Neural crest cell (in vitro differentiated cells): ENCODE data around the gene DHX8. TPM values are rescaled to one million over a fixed set of nuclear protein-coding genes. Genes with fewer than 3 reads are reported as not detected.

ENCODE experiments used
- DNase-seq: peaks from one replicate; pipeline ENCODE4 v3.0.0; 2021; ENCODE audit warnings: low read depth, mixed read lengths, low spot score
- H3K27ac Mint-ChIP-seq: one replicate; pipeline ENCODE4 v1.8.0; 2021; ENCODE audit warnings: mild to moderate bottlenecking, mixed read lengths; ENCODE audit not compliant: unreplicated experiment
- H3K27me3 Mint-ChIP-seq: 2 replicates; pipeline ENCODE4 v1.8.0; 2021; ENCODE audit warnings: low read depth, mild to moderate bottlenecking, mixed read lengths
- H3K36me3 Mint-ChIP-seq: 2 replicates; pipeline ENCODE4 v1.8.0; 2021; ENCODE audit warnings: low read depth, mild to moderate bottlenecking, mixed read lengths
- H3K4me1 Mint-ChIP-seq: 2 replicates; pipeline ENCODE4 v1.8.0; 2021; ENCODE audit warnings: mixed read lengths
- H3K4me3 Mint-ChIP-seq: one replicate; pipeline ENCODE4 v1.8.0; 2021; ENCODE audit warnings: mild to moderate bottlenecking, mixed read lengths
- H3K9me3 Mint-ChIP-seq: 2 replicates; pipeline ENCODE4 v1.8.0; 2021; ENCODE audit warnings: mixed read lengths
- CTCF ChIP-seq: fragments of 200-600 bp; sonication (generic); conservative IDR thresholded peaks from 2 replicates; pipeline ENCODE4 v1.5.0; 2021; ENCODE audit warnings: antibody characterized with exemption, mild to moderate bottlenecking
- total RNA-seq: library from RNA; stranded (reverse); gene quantifications from 2 replicates; pipeline ENCODE4 v1.2.1, GENCODE V29; 2021

The DHX8 gene
- total RNA-seq, 1 donor from 2014 or later: 68.0 TPM

- Mint-ChIP-seq H3K27ac (no peak overlapping the region), H3K36me3 (no peaks in the 10 kb centered on the region)
Measured at GRCh38 chr17:43542859-43543258, 59.1 kb downstream of the DHX8 start.

GRCh38 chr17:43543300-43543699, 59.5 kb downstream of the DHX8 start:
- no peak overlapping the region for H3K27ac Mint-ChIP-seq
- no peak for DNase-seq
- H3K4me3 Mint-ChIP-seq: peak overlapping the region; percentile 94
- no peak for TF ChIP-seq CTCF
- H3K4me1 Mint-ChIP-seq: peaks cover 80% of the 10 kb centered on the region
- peaks cover 11% of the 10 kb centered on the region for H3K27me3 Mint-ChIP-seq
- no peaks in the 10 kb centered on the region for H3K9me3 Mint-ChIP-seq
- H3K36me3 Mint-ChIP-seq: no peaks in the 10 kb centered on the region

More at GRCh38 chr17:43542859-43543258, 59.1 kb downstream of the DHX8 start:
- no peak for TF ChIP-seq CTCF
- Mint-ChIP-seq H3K4me1 (peaks cover 77% of the 10 kb centered on the region), H3K4me3 (peak overlapping the region; percentile 94), H3K9me3 (no peaks in the 10 kb centered on the region), H3K27me3 (peaks cover 11% of the 10 kb centered on the region)
- DNase-seq: no peak

- no peak for TF ChIP-seq CTCF
- H3K27me3 Mint-ChIP-seq: peaks cover 11% of the 10 kb centered on the region
- peaks cover 76% of the 10 kb centered on the region for H3K4me1 Mint-ChIP-seq
Measured at GRCh38 chr17:43543771-43544575, 60.2 kb downstream of the DHX8 start.

GRCh38 chr17:43545383-43545632, 61.5 kb downstream of the DHX8 start:
- Mint-ChIP-seq H3K27ac (peak overlapping the region; percentile 96), H3K4me3 (peak overlapping the region; percentile 94), H3K4me1 (peaks cover 74% of the 10 kb centered on the region), H3K9me3 (no peaks in the 10 kb centered on the region), H3K27me3 (peaks cover 11% of the 10 kb centered on the region), H3K36me3 (no peaks in the 10 kb centered on the region)
- DNase-seq: no peak
- no peak for TF ChIP-seq CTCF

More at GRCh38 chr17:43543771-43544575, 60.2 kb downstream of the DHX8 start:
- no peak for DNase-seq
- Mint-ChIP-seq H3K27ac (peak overlapping the region; percentile 59), H3K4me3 (peak overlapping the region; percentile 94), H3K9me3 (no peaks in the 10 kb centered on the region), H3K36me3 (no peaks in the 10 kb centered on the region)

- peaks cover 70% of the 10 kb centered on the region for H3K4me1 Mint-ChIP-seq
- peak within 1 kb of the TSS; percentile 94 for H3K4me3 Mint-ChIP-seq
- peak; percentile 93 for DNase-seq
- H3K27ac Mint-ChIP-seq: peak within 1 kb of the TSS; percentile 96
- no peaks in the 10 kb centered on the region for H3K9me3 Mint-ChIP-seq
- H3K36me3 Mint-ChIP-seq: no peaks in the 10 kb centered on the region
- TF ChIP-seq CTCF: no peak
- peaks cover 11% of the 10 kb centered on the region for H3K27me3 Mint-ChIP-seq
Measured at GRCh38 chr17:43546319-43547188, 62.8 kb downstream of the DHX8 start, which contains the start of gene ETV4. TSS of gene ETV4 (minus strand) at chr17:43546340. CDS start at chr17:43545617, 723 bp downstream.
